GM12878 (cell line): Measurements from ENCODE around the gene PABPC1L. TPM values are rescaled to one million over a fixed set of nuclear protein-coding genes. Genes with fewer than 3 reads are reported as not detected.
A peak's percentile ranks its signal among the peaks of the same experiment; 100 is the strongest.

Source experiments
- DPF2 ChIP-seq: fragments of 450-650 bp; IDR thresholded peaks from 2 replicates; pipeline ENCODE4 v1.6.1; 2017; ENCODE audit warnings: mild to moderate bottlenecking
- ETV6 ChIP-seq, 2 experiments: fragments of 450-650 bp in 1 of 2; IDR thresholded peaks in 1 of 2; conservative IDR thresholded peaks in 1 of 2; 2 replicates each; pipeline ENCODE4 v1.6.1; 2014; ENCODE audit warnings: antibody characterized with exemption in 1 of 2, borderline replicate concordance in 1 of 2, low read depth in 1 of 2, mild to moderate bottlenecking in 1 of 2, moderate library complexity in 1 of 2
- IKZF1 ChIP-seq: fragments of 450-650 bp; conservative IDR thresholded peaks from 2 replicates; pipeline ENCODE4 v1.6.1; 2017; ENCODE audit warnings: antibody characterized with exemption, mild to moderate bottlenecking
- IRF4 ChIP-seq: IDR thresholded peaks from 2 replicates; pipeline ENCODE4 v1.6.1; 2011; ENCODE audit warnings: low read depth, low read length
- KDM1A ChIP-seq: fragments of 200-600 bp; sonication (generic); IDR thresholded peaks from 2 replicates; pipeline ENCODE4 v1.6.1; 2016; ENCODE audit warnings: borderline replicate concordance
- NKRF ChIP-seq: fragments of 450-650 bp; conservative IDR thresholded peaks from 2 replicates; pipeline ENCODE4 v1.6.1; 2017; ENCODE audit warnings: mild to moderate bottlenecking, moderate library complexity
- NR2C2 ChIP-seq: IDR thresholded peaks from 2 replicates; pipeline ENCODE4 v1.6.1; 2011; ENCODE audit warnings: borderline replicate concordance, low read depth; ENCODE audit not compliant: control insufficient read depth, insufficient read length
- PML ChIP-seq: IDR thresholded peaks from 2 replicates; pipeline ENCODE4 v1.6.1; 2012; ENCODE audit warnings: low read length, inconsistent platforms
- POLR2AphosphoS5 ChIP-seq: IDR thresholded peaks from 2 replicates; pipeline ENCODE4 v1.6.1; 2011; ENCODE audit warnings: mild to moderate bottlenecking, low read length, inconsistent platforms
- SKIL ChIP-seq: fragments of 450-650 bp; IDR thresholded peaks from 2 replicates; pipeline ENCODE4 v1.6.1; 2017; ENCODE audit warnings: mild to moderate bottlenecking, low read depth, inconsistent platforms; ENCODE audit not compliant: poor library complexity, severe bottlenecking
- ZBTB11 ChIP-seq: fragments of 450-650 bp; formaldehyde crosslinking; IDR thresholded peaks from 2 replicates; pipeline ENCODE4 v1.5.0; 2022; ENCODE audit warnings: mild to moderate bottlenecking, missing genetic modification characterization
- polyA plus RNA-seq, 11 experiments: library from polyadenylated mRNA; depleted of rRNA in 4 of 11; unstranded in 6 of 11; stranded (reverse) in 5 of 11; fragments of >200 nt; fragmentation: Nextera tagmentation in 4 of 11; fragmentation: Illumina TruSeq in 1 of 11; extraction: Ambion mirVana in 4 of 11; extraction: Trizol in 1 of 11; gene quantifications; 1 replicate in 1 of 11; 2 replicates in 10 of 11; pipeline versions ENCODE4 v1.2.1 to v1.2.3, GENCODE V29; 2011 to 2016; ENCODE audit warnings: inconsistent platforms in 2 of 11, missing spikeins in 2 of 11, low read depth in 1 of 11
- total RNA-seq, 4 experiments: library from RNA; depleted of rRNA in 3 of 4; stranded (reverse); fragments of >200 nt in 3 of 4; fragmentation: Illumina TruSeq in 1 of 4; extraction: Trizol in 1 of 4; gene quantifications; 2 replicates each; pipeline versions ENCODE4 v1.2.1 to v1.2.3, GENCODE V29; 2013 to 2021
- TF ChIP-seq, protein P1 (sequence below): fragments of 150-350 bp; IDR thresholded peaks from 2 replicates; pipeline ENCODE4 v1.6.1; 2014; ENCODE audit warnings: mild to moderate bottlenecking, low read depth, low read length
- TF ChIP-seq, protein P2 (sequence below): IDR thresholded peaks from 2 replicates; pipeline ENCODE4 v1.6.1; 2012; ENCODE audit warnings: low read depth, low read length, improper control_type of control experiment
- TF ChIP-seq, protein P3 (sequence below): fragments of 450-650 bp; IDR thresholded peaks from 2 replicates; pipeline ENCODE4 v1.6.1; 2018; ENCODE audit warnings: borderline replicate concordance, mild to moderate bottlenecking; ENCODE audit not compliant: partially characterized antibody

Gene PABPC1L
- total and polyA plus RNA-seq, 10 of the 15 experiments (the other 5 are each of a cell fraction or from before 2014, with no cell fraction given) = 6.1 to 66.8 (median 11.9) TPM

GRCh38 chr20:44885392-44886265 is 24.2 kb upstream of the PABPC1L start, which contains the start of gene YWHAB (continued):
- no peak for TF ChIP-seq SKIL
- TF ChIP-seq KDM1A = no peak
- TF ChIP-seq NR2C2 = no peak
- TF ChIP-seq DPF2 = peak; percentile 85
- peak; percentile 75; the same call in 1 of the 2 replicates for TF ChIP-seq POLR2AphosphoS5
- TF ChIP-seq PML = peak; percentile 46; the same call in 1 of the 2 replicates
- TF ChIP-seq, protein P1, sequence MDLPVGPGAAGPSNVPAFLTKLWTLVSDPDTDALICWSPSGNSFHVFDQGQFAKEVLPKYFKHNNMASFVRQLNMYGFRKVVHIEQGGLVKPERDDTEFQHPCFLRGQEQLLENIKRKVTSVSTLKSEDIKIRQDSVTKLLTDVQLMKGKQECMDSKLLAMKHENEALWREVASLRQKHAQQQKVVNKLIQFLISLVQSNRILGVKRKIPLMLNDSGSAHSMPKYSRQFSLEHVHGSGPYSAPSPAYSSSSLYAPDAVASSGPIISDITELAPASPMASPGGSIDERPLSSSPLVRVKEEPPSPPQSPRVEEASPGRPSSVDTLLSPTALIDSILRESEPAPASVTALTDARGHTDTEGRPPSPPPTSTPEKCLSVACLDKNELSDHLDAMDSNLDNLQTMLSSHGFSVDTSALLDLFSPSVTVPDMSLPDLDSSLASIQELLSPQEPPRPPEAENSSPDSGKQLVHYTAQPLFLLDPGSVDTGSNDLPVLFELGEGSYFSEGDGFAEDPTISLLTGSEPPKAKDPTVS = no peak
- TF ChIP-seq IKZF1 = peak; percentile 79
- TF ChIP-seq ETV6 (conservative IDR thresholded peaks at IDR 0.05 in 1 of 2, IDR thresholded peaks at IDR 0.05 in 1 of 2; ENCODE audit: borderline replicate concordance in 1 of 2, low read depth in 1 of 2) = peak in 1 of 2 experiments; percentile 75; a peak in 2 of 4 replicates
- TF ChIP-seq ZBTB11 (CRISPR knock-in tag) = 0 out of 2 replicates have a peak, but pooled peaks have one; percentile 20
- peak; percentile 91 for TF ChIP-seq NKRF
- TF ChIP-seq, protein P2, sequence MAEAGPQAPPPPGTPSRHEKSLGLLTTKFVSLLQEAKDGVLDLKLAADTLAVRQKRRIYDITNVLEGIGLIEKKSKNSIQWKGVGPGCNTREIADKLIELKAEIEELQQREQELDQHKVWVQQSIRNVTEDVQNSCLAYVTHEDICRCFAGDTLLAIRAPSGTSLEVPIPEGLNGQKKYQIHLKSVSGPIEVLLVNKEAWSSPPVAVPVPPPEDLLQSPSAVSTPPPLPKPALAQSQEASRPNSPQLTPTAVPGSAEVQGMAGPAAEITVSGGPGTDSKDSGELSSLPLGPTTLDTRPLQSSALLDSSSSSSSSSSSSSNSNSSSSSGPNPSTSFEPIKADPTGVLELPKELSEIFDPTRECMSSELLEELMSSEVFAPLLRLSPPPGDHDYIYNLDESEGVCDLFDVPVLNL = no peak
- no peak for TF ChIP-seq IRF4
- TF ChIP-seq, protein P3, sequence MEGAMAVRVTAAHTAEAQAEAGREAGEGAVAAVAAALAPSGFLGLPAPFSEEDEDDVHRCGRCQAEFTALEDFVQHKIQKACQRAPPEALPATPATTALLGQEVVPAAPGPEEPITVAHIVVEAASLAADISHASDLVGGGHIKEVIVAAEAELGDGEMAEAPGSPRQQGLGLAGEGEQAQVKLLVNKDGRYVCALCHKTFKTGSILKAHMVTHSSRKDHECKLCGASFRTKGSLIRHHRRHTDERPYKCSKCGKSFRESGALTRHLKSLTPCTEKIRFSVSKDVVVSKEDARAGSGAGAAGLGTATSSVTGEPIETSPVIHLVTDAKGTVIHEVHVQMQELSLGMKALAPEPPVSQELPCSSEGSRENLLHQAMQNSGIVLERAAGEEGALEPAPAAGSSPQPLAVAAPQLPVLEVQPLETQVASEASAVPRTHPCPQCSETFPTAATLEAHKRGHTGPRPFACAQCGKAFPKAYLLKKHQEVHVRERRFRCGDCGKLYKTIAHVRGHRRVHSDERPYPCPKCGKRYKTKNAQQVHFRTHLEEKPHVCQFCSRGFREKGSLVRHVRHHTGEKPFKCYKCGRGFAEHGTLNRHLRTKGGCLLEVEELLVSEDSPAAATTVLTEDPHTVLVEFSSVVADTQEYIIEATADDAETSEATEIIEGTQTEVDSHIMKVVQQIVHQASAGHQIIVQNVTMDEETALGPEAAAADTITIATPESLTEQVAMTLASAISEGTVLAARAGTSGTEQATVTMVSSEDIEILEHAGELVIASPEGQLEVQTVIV = peak; percentile 88
